Measurements from ENCODE around the gene TMEM248. TPM values are rescaled to one million over a fixed set of nuclear protein-coding genes. Genes with fewer than 3 reads are reported as not detected.

The TMEM248 gene
- total RNA-seq, 1 experiment from 2014 or later: 98.0 TPM

DNA sequence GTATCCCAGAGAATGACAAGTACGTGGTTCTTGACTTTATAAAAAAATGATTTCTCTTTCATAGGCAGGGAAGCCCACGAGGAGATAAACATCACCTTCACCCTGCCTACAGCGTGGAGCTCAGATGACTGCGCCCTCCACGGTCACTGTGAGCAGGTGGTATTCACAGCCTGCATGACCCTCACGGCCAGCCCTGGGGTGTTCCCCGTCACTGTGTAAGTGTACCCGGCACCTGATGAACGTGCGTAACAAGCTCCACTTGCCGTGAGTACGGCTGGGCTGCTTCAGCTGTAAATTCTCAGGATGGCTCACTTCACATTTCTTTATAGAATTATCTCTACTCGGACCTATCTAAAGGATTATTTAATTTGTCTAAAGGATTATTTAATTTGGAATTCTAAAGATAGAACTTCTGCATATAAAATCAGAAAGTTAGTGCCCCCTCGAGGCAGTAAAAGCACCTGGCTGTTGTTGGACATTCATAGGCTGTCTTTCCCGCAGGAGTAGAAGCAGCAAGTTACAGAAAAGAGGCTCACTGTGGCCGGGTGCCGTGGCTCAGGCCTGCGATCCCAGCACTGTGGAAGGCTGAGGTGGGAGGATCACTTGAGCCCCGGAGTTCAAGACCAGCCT, 27.6 kb downstream of the TMEM248 start:
- no peak overlapping the region for H3K4me3 ChIP-seq (ENCODE audit: low read depth, low read length)
- no peaks in the 10 kb centered on the region for H3K9me3 Mint-ChIP-seq (ENCODE audit: unreplicated experiment)
- H3K4me3 Mint-ChIP-seq (ENCODE audit: unreplicated experiment): no peak overlapping the region
- BruUV-seq (replicated peaks): no TSS peak
- ChIA-PET CTCF (no interaction called here), POLR2A (no interaction called here)
- no peaks in the 10 kb centered on the region; the same call in 1 of the 2 replicates for H3K9me3 ChIP-seq
- no peak overlapping the region for H3K27ac Mint-ChIP-seq (ENCODE audit: unreplicated experiment)
- H3K27me3 Mint-ChIP-seq (ENCODE audit: insufficient read depth, unreplicated experiment): no peaks in the 10 kb centered on the region
- DNase-seq: no peak
- TF ChIP-seq CTCF (IDR thresholded peaks at IDR 0.05; ENCODE audit: insufficient read depth in 1 of 2, low read depth in 1 of 2, low read length in 1 of 2, severe bottlenecking in 1 of 2, unreplicated experiment in 1 of 2): no peak
- peaks cover 25% of the 10 kb centered on the region for H3K4me1 ChIP-seq
- peaks cover 10% of the 10 kb centered on the region for H3K4me1 Mint-ChIP-seq (ENCODE audit: low read depth, unreplicated experiment)
- peaks cover 89% of the 10 kb centered on the region for H3K36me3 Mint-ChIP-seq (ENCODE audit: insufficient read depth, unreplicated experiment)
- no peaks in the 10 kb centered on the region for H3K27me3 ChIP-seq (replicated peaks; ENCODE audit: control insufficient read depth, insufficient read depth, low read length)
- intact Hi-C loops (cut with micrococcal nuclease; ENCODE audit: unreplicated experiment): no loop called here
- peaks cover 2% of the 10 kb centered on the region; the same call in 1 of the 2 replicates for H3K36me3 ChIP-seq (ENCODE audit: control insufficient read depth, insufficient read depth, low read length)

GRCh38 chr7:66950311-66950710, 29.3 kb downstream of the TMEM248 start:
- H3K27me3 ChIP-seq (replicated peaks; ENCODE audit: control insufficient read depth, insufficient read depth, low read length): no peaks in the 10 kb centered on the region
- Mint-ChIP-seq H3K27ac (ENCODE audit: unreplicated experiment) (no peak overlapping the region), H3K4me1 (ENCODE audit: low read depth, unreplicated experiment) (peaks cover 10% of the 10 kb centered on the region), H3K36me3 (ENCODE audit: insufficient read depth, unreplicated experiment) (peaks cover 88% of the 10 kb centered on the region), H3K9me3 (ENCODE audit: unreplicated experiment) (no peaks in the 10 kb centered on the region), H3K27me3 (ENCODE audit: insufficient read depth, unreplicated experiment) (no peaks in the 10 kb centered on the region), H3K4me3 (ENCODE audit: unreplicated experiment) (no peak overlapping the region)
- no peaks in the 10 kb centered on the region for H3K9me3 ChIP-seq
- peaks cover 2% of the 10 kb centered on the region; the same call in 1 of the 2 replicates for H3K36me3 ChIP-seq (ENCODE audit: control insufficient read depth, insufficient read depth, low read length)
- no peak overlapping the region for H3K4me3 ChIP-seq (ENCODE audit: low read depth, low read length)
- intact Hi-C loops (cut with micrococcal nuclease; ENCODE audit: unreplicated experiment): no loop called here
- no peak for TF ChIP-seq CTCF (IDR thresholded peaks at IDR 0.05; ENCODE audit: insufficient read depth in 1 of 2, low read depth in 1 of 2, low read length in 1 of 2, severe bottlenecking in 1 of 2, unreplicated experiment in 1 of 2)
- peaks cover 25% of the 10 kb centered on the region for H3K4me1 ChIP-seq
- ChIA-PET POLR2A (no interaction called here), CTCF (no interaction called here)
- no TSS peak for BruUV-seq (replicated peaks)
- no peak for DNase-seq

- H3K9me3 ChIP-seq: no peaks in the 10 kb centered on the region
- peaks cover 10% of the 10 kb centered on the region for H3K4me1 Mint-ChIP-seq (ENCODE audit: low read depth, unreplicated experiment)
- no peaks in the 10 kb centered on the region for H3K27me3 Mint-ChIP-seq (ENCODE audit: insufficient read depth, unreplicated experiment)
- ChIA-PET CTCF (no interaction called here), POLR2A (no interaction called here)
- no peak overlapping the region for H3K4me3 ChIP-seq (ENCODE audit: low read depth, low read length)
- peaks cover 25% of the 10 kb centered on the region for H3K4me1 ChIP-seq
- H3K27me3 ChIP-seq (replicated peaks; ENCODE audit: control insufficient read depth, insufficient read depth, low read length): no peaks in the 10 kb centered on the region
- TF ChIP-seq CTCF (IDR thresholded peaks at IDR 0.05; ENCODE audit: insufficient read depth in 1 of 2, low read depth in 1 of 2, low read length in 1 of 2, severe bottlenecking in 1 of 2, unreplicated experiment in 1 of 2): no peak
- intact Hi-C loops (cut with micrococcal nuclease; ENCODE audit: unreplicated experiment): no loop called here
- no peak for DNase-seq
- H3K36me3 ChIP-seq (ENCODE audit: control insufficient read depth, insufficient read depth, low read length): peaks cover 3% of the 10 kb centered on the region; the same call in 1 of the 2 replicates
- no peaks in the 10 kb centered on the region for H3K9me3 Mint-ChIP-seq (ENCODE audit: unreplicated experiment)
- peaks cover 88% of the 10 kb centered on the region for H3K36me3 Mint-ChIP-seq (ENCODE audit: insufficient read depth, unreplicated experiment)
- H3K27ac Mint-ChIP-seq (ENCODE audit: unreplicated experiment): no peak overlapping the region
- BruUV-seq (replicated peaks): no TSS peak
- H3K4me3 Mint-ChIP-seq (ENCODE audit: unreplicated experiment): no peak overlapping the region
These were observed 29.7 kb downstream of the TMEM248 start for GRCh38 chr7:66950763-66951162.

Measured in Caco-2 (cell line).